ENCODE data around the gene PUM2.

The PUM2 gene

GRCh38 chr2:20212459-20212870 lies 138.2 kb downstream of the PUM2 start:
- Histone ChIP-seq H2BK120ac (ENCODE audit: low read depth, low read length) (no peak overlapping the region), H3K79me1 (ENCODE audit: low read length) (peaks cover 35% of the 10 kb centered on the region), H2AK5ac (ENCODE audit: low read length) (no peak overlapping the region), H3K79me2 (ENCODE audit: control insufficient read depth, insufficient read depth, low read length) (peaks cover 19% of the 10 kb centered on the region), H3K56ac (ENCODE audit: low read length) (peak overlapping the region; percentile 56), H3K9ac (ENCODE audit: low read length) (peak overlapping the region; percentile 19), H3K23ac (ENCODE audit: low read length) (no peak overlapping the region), H3K18ac (ENCODE audit: low read length) (no peak overlapping the region), H3K4ac (ENCODE audit: low read depth, low read length) (no peak overlapping the region), H3K27me3 (ENCODE audit: insufficient read depth, low read length, poor library complexity) (no peaks in the 10 kb centered on the region), H3K36me3 (ENCODE audit: control insufficient read depth, insufficient read depth, low read length) (peaks cover 3% of the 10 kb centered on the region), H4K5ac (ENCODE audit: low read length) (no peak overlapping the region), H2BK15ac (replicated peaks; ENCODE audit: low read depth) (no peak overlapping the region), H3K27ac (ENCODE audit: low read depth, low read length) (no peak overlapping the region), H3K4me2 (ENCODE audit: low read length) (no peak overlapping the region), H3K4me3 (ENCODE audit: low read length) (no peak overlapping the region), H2BK5ac (ENCODE audit: low read length) (no peak overlapping the region), H4K8ac (ENCODE audit: low read depth, low read length) (no peak overlapping the region), H3K4me1 (ENCODE audit: control insufficient read depth, low read depth, low read length) (peaks cover 22% of the 10 kb centered on the region)
- no CpG with 5 or more reads among the region's 11 CpGs for WGBS (ENCODE audit: extremely low coverage, insufficient coverage, low lambda C conversion rate)
- peak; percentile 57 for DNase-seq

GRCh38 chr2:20211860-20212458 lies 138.7 kb downstream of the PUM2 start:
- H3K27ac ChIP-seq (ENCODE audit: low read depth, low read length) = no peak overlapping the region
- H2BK5ac ChIP-seq (ENCODE audit: low read length) = peak overlapping the region; percentile 41

GRCh38 chr2:20211420-20211819 lies 139.2 kb downstream of the PUM2 start:
- Histone ChIP-seq H3K4me1 (ENCODE audit: control insufficient read depth, low read depth, low read length) (peaks cover 22% of the 10 kb centered on the region), H3K36me3 (ENCODE audit: control insufficient read depth, insufficient read depth, low read length) (peaks cover 3% of the 10 kb centered on the region), H3K27ac (ENCODE audit: low read depth, low read length) (no peak overlapping the region), H2BK15ac (replicated peaks; ENCODE audit: low read depth) (no peak overlapping the region), H3K18ac (ENCODE audit: low read length) (no peak overlapping the region), H3K56ac (ENCODE audit: low read length) (peak overlapping the region; percentile 22), H2BK120ac (ENCODE audit: low read depth, low read length) (no peak overlapping the region), H3K79me2 (ENCODE audit: control insufficient read depth, insufficient read depth, low read length) (peaks cover 17% of the 10 kb centered on the region), H3K23ac (ENCODE audit: low read length) (peak overlapping the region; percentile 15), H4K5ac (ENCODE audit: low read length) (no peak overlapping the region), H3K79me1 (ENCODE audit: low read length) (peaks cover 39% of the 10 kb centered on the region), H3K27me3 (ENCODE audit: insufficient read depth, low read length, poor library complexity) (no peaks in the 10 kb centered on the region), H2BK5ac (ENCODE audit: low read length) (peak overlapping the region; percentile 41), H3K9ac (ENCODE audit: low read length) (peak overlapping the region; percentile 20), H3K4me2 (ENCODE audit: low read length) (no peak overlapping the region), H3K4me3 (ENCODE audit: low read length) (no peak overlapping the region), H4K8ac (ENCODE audit: low read depth, low read length) (no peak overlapping the region), H3K4ac (ENCODE audit: low read depth, low read length) (no peak overlapping the region), H2AK5ac (ENCODE audit: low read length) (no peak overlapping the region)
- DNase-seq = no peak
- no CpG with 5 or more reads among the region's 12 CpGs for WGBS (ENCODE audit: extremely low coverage, insufficient coverage, low lambda C conversion rate)

More at GRCh38 chr2:20211860-20212458, 138.7 kb downstream of the PUM2 start:
- Histone ChIP-seq H4K8ac (ENCODE audit: low read depth, low read length) (no peak overlapping the region), H2BK120ac (ENCODE audit: low read depth, low read length) (no peak overlapping the region), H3K27me3 (ENCODE audit: insufficient read depth, low read length, poor library complexity) (no peaks in the 10 kb centered on the region), H3K4me3 (ENCODE audit: low read length) (no peak overlapping the region), H3K56ac (ENCODE audit: low read length) (peak overlapping the region; percentile 22), H3K9ac (ENCODE audit: low read length) (peak overlapping the region; percentile 20), H3K4me1 (ENCODE audit: control insufficient read depth, low read depth, low read length) (peaks cover 22% of the 10 kb centered on the region), H3K79me2 (ENCODE audit: control insufficient read depth, insufficient read depth, low read length) (peaks cover 17% of the 10 kb centered on the region), H3K79me1 (ENCODE audit: low read length) (peaks cover 35% of the 10 kb centered on the region), H4K5ac (ENCODE audit: low read length) (no peak overlapping the region), H3K23ac (ENCODE audit: low read length) (peak overlapping the region; percentile 66), H3K18ac (ENCODE audit: low read length) (no peak overlapping the region), H3K36me3 (ENCODE audit: control insufficient read depth, insufficient read depth, low read length) (peaks cover 3% of the 10 kb centered on the region), H2BK15ac (replicated peaks; ENCODE audit: low read depth) (no peak overlapping the region), H2AK5ac (ENCODE audit: low read length) (no peak overlapping the region), H3K4me2 (ENCODE audit: low read length) (no peak overlapping the region), H3K4ac (ENCODE audit: low read depth, low read length) (no peak overlapping the region)
- no peak for DNase-seq
- no CpG with 5 or more reads among the region's 14 CpGs for WGBS (ENCODE audit: extremely low coverage, insufficient coverage, low lambda C conversion rate)

- no CpG with 5 or more reads among the region's 8 CpGs for WGBS (ENCODE audit: extremely low coverage, insufficient coverage, low lambda C conversion rate)
- Histone ChIP-seq H3K79me1 (ENCODE audit: low read length) (peaks cover 40% of the 10 kb centered on the region), H3K4me1 (ENCODE audit: control insufficient read depth, low read depth, low read length) (peaks cover 22% of the 10 kb centered on the region)
These were observed 140.2 kb downstream of the PUM2 start for GRCh38 chr2:20210462-20210861.

GRCh38 chr2:20209373-20210109 lies 141.1 kb downstream of the PUM2 start:
- Histone ChIP-seq H2BK120ac (ENCODE audit: low read depth, low read length) (no peak overlapping the region), H3K79me1 (ENCODE audit: low read length) (peaks cover 34% of the 10 kb centered on the region), H2BK15ac (replicated peaks; ENCODE audit: low read depth) (no peak overlapping the region), H4K5ac (ENCODE audit: low read length) (no peak overlapping the region), H3K23ac (ENCODE audit: low read length) (no peak overlapping the region), H3K4me3 (ENCODE audit: low read length) (no peak overlapping the region), H3K36me3 (ENCODE audit: control insufficient read depth, insufficient read depth, low read length) (no peaks in the 10 kb centered on the region), H3K9ac (ENCODE audit: low read length) (no peak overlapping the region), H3K56ac (ENCODE audit: low read length) (no peak overlapping the region), H3K27ac (ENCODE audit: low read depth, low read length) (no peak overlapping the region), H3K18ac (ENCODE audit: low read length) (no peak overlapping the region), H3K4me2 (ENCODE audit: low read length) (no peak overlapping the region), H3K4ac (ENCODE audit: low read depth, low read length) (no peak overlapping the region), H2BK5ac (ENCODE audit: low read length) (no peak overlapping the region), H2AK5ac (ENCODE audit: low read length) (no peak overlapping the region), H4K8ac (ENCODE audit: low read depth, low read length) (no peak overlapping the region), H3K27me3 (ENCODE audit: insufficient read depth, low read length, poor library complexity) (no peaks in the 10 kb centered on the region), H3K4me1 (ENCODE audit: control insufficient read depth, low read depth, low read length) (peaks cover 21% of the 10 kb centered on the region), H3K79me2 (ENCODE audit: control insufficient read depth, insufficient read depth, low read length) (peaks cover 12% of the 10 kb centered on the region)
- no peak for DNase-seq
- no CpG with 5 or more reads among the region's 21 CpGs for WGBS (ENCODE audit: extremely low coverage, insufficient coverage, low lambda C conversion rate)

More at GRCh38 chr2:20210462-20210861, 140.2 kb downstream of the PUM2 start:
- Histone ChIP-seq H2AK5ac (ENCODE audit: low read length) (no peak overlapping the region), H3K27ac (ENCODE audit: low read depth, low read length) (no peak overlapping the region), H4K8ac (ENCODE audit: low read depth, low read length) (no peak overlapping the region), H3K79me2 (ENCODE audit: control insufficient read depth, insufficient read depth, low read length) (peaks cover 17% of the 10 kb centered on the region), H2BK15ac (replicated peaks; ENCODE audit: low read depth) (no peak overlapping the region), H2BK120ac (ENCODE audit: low read depth, low read length) (no peak overlapping the region), H3K56ac (ENCODE audit: low read length) (no peak overlapping the region), H4K5ac (ENCODE audit: low read length) (no peak overlapping the region), H3K36me3 (ENCODE audit: control insufficient read depth, insufficient read depth, low read length) (peaks cover 2% of the 10 kb centered on the region), H3K4ac (ENCODE audit: low read depth, low read length) (no peak overlapping the region), H3K23ac (ENCODE audit: low read length) (no peak overlapping the region), H3K4me2 (ENCODE audit: low read length) (no peak overlapping the region), H3K27me3 (ENCODE audit: insufficient read depth, low read length, poor library complexity) (no peaks in the 10 kb centered on the region), H3K9ac (ENCODE audit: low read length) (no peak overlapping the region), H2BK5ac (ENCODE audit: low read length) (no peak overlapping the region), H3K4me3 (ENCODE audit: low read length) (no peak overlapping the region), H3K18ac (ENCODE audit: low read length) (no peak overlapping the region)
- DNase-seq = no peak

Data from mesendoderm (in vitro differentiated cells).